SH-SY5Y (cell line): ENCODE data around the gene GNA15.

ENCODE experiments used
- GATA2 ChIP-seq: IDR thresholded peaks from 2 replicates; pipeline ENCODE4 v1.6.1; 2011; ENCODE audit warnings: mild to moderate bottlenecking, low read depth, low read length
- GATA3 ChIP-seq: IDR thresholded peaks from 2 replicates; pipeline ENCODE4 v1.6.1; 2011; ENCODE audit warnings: low read depth, mild to moderate bottlenecking, low read length, moderate library complexity

DNA sequence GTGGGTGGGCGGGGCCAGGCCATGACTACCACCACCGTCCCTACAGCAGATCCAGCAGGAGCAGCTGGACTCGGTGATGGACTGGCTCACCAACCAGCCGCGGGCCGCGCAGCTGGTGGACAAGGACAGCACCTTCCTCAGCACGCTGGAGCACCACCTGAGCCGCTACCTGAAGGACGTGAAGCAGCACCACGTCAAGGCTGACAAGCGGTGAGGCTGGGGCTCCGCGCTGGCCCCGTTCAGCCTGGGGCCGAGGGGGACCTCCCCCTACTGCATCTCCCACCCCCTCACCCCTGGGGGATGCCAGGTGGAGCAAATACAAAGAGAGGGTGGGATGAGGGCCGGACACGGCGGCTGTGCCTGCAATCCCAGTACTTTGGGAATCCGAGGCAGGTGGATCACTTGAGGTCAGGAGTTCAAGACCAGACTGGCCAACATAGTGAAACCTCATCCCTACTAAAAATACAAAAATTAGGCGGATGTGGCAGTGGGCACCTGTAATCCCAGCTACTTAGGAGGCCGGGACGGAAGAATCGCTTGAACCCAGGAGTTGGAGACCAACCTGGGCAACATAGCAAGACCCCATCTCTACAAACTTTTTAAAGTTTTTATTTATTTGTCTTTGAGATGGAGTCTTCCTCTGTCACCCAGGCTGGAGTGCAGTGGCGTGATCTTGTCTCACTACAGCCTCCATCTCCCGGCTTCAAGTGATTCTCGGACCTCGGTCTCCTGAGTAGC, 70.6 kb downstream of the GNA15 start:
- TF ChIP-seq GATA3 = no peak
- TF ChIP-seq GATA2 = no peak
